Measurements from ENCODE around the gene MKNK2.
A peak's percentile ranks its signal among the peaks of the same experiment; 100 is the strongest.

The MKNK2 gene

GRCh38 chr19:2097886-2098327 is 46.9 kb upstream of the MKNK2 start:
- TF ChIP-seq RAD21 (IDR thresholded peaks at IDR 0.05; ENCODE audit: low read depth) (no peak), EGR1 (IDR thresholded peaks at IDR 0.05) (no peak), ZBTB7A (IDR thresholded peaks at IDR 0.05; ENCODE audit: low read depth) (no peak), CEBPB (IDR thresholded peaks at IDR 0.05) (no peak), EP300 (IDR thresholded peaks at IDR 0.05; ENCODE audit: borderline replicate concordance) (no peak)

- TF ChIP-seq RAD21 (IDR thresholded peaks at IDR 0.05; ENCODE audit: low read depth) (no peak), NFIC (IDR thresholded peaks at IDR 0.05) (no peak), TAF1 (IDR thresholded peaks at IDR 0.05; ENCODE audit: low read depth) (no peak), USF1 (IDR thresholded peaks at IDR 0.05) (no peak), CREB1 (IDR thresholded peaks at IDR 0.05; ENCODE audit: low read depth) (no peak), REST (IDR thresholded peaks at IDR 0.05; ENCODE audit: low read depth) (no peak)
These were observed 46.3 kb upstream of the MKNK2 start for GRCh38 chr19:2097203-2097885.

GRCh38 chr19:2096480-2097202 is 45.6 kb upstream of the MKNK2 start, which contains the start of gene IZUMO4:
IZUMO4 (plus strand) TSS chr19:2096915; CDS start chr19:2096946, 31 bp downstream.
- TF ChIP-seq RAD21 (IDR thresholded peaks at IDR 0.05; ENCODE audit: low read depth) (peak; percentile 59), MAX (IDR thresholded peaks at IDR 0.05) (peak; percentile 57), FOXM1 (IDR thresholded peaks at IDR 0.05; ENCODE audit: borderline replicate concordance, low read depth) (no peak), TAF1 (IDR thresholded peaks at IDR 0.05; ENCODE audit: low read depth) (0 out of 2 replicates have a peak, but pooled peaks have one; percentile 29)

GRCh38 chr19:2096034-2096479 is 45.0 kb upstream of the MKNK2 start, which contains the start of gene MOB3A:
MOB3A (minus strand) TSS chr19:2096326; CDS start chr19:2078560, 17,766 bp downstream.
- TF ChIP-seq TEAD4 (IDR thresholded peaks at IDR 0.05) (peak; percentile 61), CREB1 (IDR thresholded peaks at IDR 0.05; ENCODE audit: low read depth) (no peak), USF1 (IDR thresholded peaks at IDR 0.05) (0 out of 2 replicates have a peak, but pooled peaks have one; percentile 16), ZBTB7A (IDR thresholded peaks at IDR 0.05; ENCODE audit: low read depth) (peak; percentile 82), MAX (IDR thresholded peaks at IDR 0.05) (peak; percentile 96), NFIC (IDR thresholded peaks at IDR 0.05) (0 out of 2 replicates have a peak, but pooled peaks have one; percentile 3), REST (IDR thresholded peaks at IDR 0.05; ENCODE audit: low read depth) (peak; percentile 8; the same call in 1 of the 2 replicates), TCF12 (IDR thresholded peaks at IDR 0.05; ENCODE audit: low read depth) (peak; percentile 47; the same call in 1 of the 2 replicates), EGR1 (IDR thresholded peaks at IDR 0.05) (no peak), RAD21 (IDR thresholded peaks at IDR 0.05; ENCODE audit: low read depth) (peak; percentile 1; the same call in 1 of the 2 replicates), FOXM1 (IDR thresholded peaks at IDR 0.05; ENCODE audit: borderline replicate concordance, low read depth) (no peak), CEBPB (IDR thresholded peaks at IDR 0.05) (no peak), TAF1 (IDR thresholded peaks at IDR 0.05; ENCODE audit: low read depth) (peak; percentile 75; the same call in 1 of the 2 replicates), YY1 (IDR thresholded peaks at IDR 0.05; ENCODE audit: low read depth) (no peak), EP300 (IDR thresholded peaks at IDR 0.05; ENCODE audit: borderline replicate concordance) (peak; percentile 78; the same call in 1 of the 2 replicates)

GRCh38 chr19:2089727-2090053 is 38.6 kb upstream of the MKNK2 start:
- TF ChIP-seq REST (IDR thresholded peaks at IDR 0.05; ENCODE audit: low read depth): no peak

Measured in Ishikawa (cell line).